Measurements from ENCODE around the gene BCL11A.

BCL11A gene

GRCh38 chr2:60589104-60589503 lies 35.6 kb upstream of the BCL11A start:
- no peak for DNase-seq (ENCODE audit: low read depth)
- TF ChIP-seq CTCF (conservative IDR thresholded peaks at IDR 0.05; ENCODE audit: low read depth, low read length) = no peak
- H3K4me3 ChIP-seq (ENCODE audit: low read depth, low read length) = no peak overlapping the region

GRCh38 chr2:60586081-60586480 lies 32.6 kb upstream of the BCL11A start:
- TF ChIP-seq CTCF (conservative IDR thresholded peaks at IDR 0.05; ENCODE audit: low read depth, low read length) = no peak
- H3K4me3 ChIP-seq (ENCODE audit: low read depth, low read length) = no peak overlapping the region
- no peak for DNase-seq (ENCODE audit: low read depth)

- no peak for TF ChIP-seq CTCF (conservative IDR thresholded peaks at IDR 0.05; ENCODE audit: low read depth, low read length)
- H3K4me3 ChIP-seq (ENCODE audit: low read depth, low read length) = no peak overlapping the region
- no peak for DNase-seq (ENCODE audit: low read depth)
These were observed 31.8 kb upstream of the BCL11A start for GRCh38 chr2:60585276-60585675.

GRCh38 chr2:60583604-60584003 lies 30.1 kb upstream of the BCL11A start:
- no peak overlapping the region for H3K4me3 ChIP-seq (ENCODE audit: low read depth, low read length)
- TF ChIP-seq CTCF (conservative IDR thresholded peaks at IDR 0.05; ENCODE audit: low read depth, low read length) = no peak
- no peak for DNase-seq (ENCODE audit: low read depth)

GRCh38 chr2:60581433-60582282 lies 28.2 kb upstream of the BCL11A start:
- H3K4me3 ChIP-seq (ENCODE audit: low read depth, low read length) = peak overlapping the region; percentile 49
- peak; percentile 50 for DNase-seq (ENCODE audit: low read depth)
- peak; percentile 75 for TF ChIP-seq CTCF (conservative IDR thresholded peaks at IDR 0.05; ENCODE audit: low read depth, low read length)

GRCh38 chr2:60577682-60578283 lies 24.3 kb upstream of the BCL11A start:
- no peak overlapping the region for H3K4me3 ChIP-seq (ENCODE audit: low read depth, low read length)
- no peak for TF ChIP-seq CTCF (conservative IDR thresholded peaks at IDR 0.05; ENCODE audit: low read depth, low read length)
- no peak for DNase-seq (ENCODE audit: low read depth)
